GM19372 (cell line): ENCODE results near the gene DUSP14.
"Not testable (repeated sequence)": the region's sequence is repeated elsewhere in the genome, so short reads cannot be mapped to it uniquely, and the experiment has no call there.

ENCODE experiments used
- ATAC-seq: cut with Tn5 transposase; IDR thresholded peaks from one replicate; pipeline ENCODE4 v1.9.1; 2021; ENCODE audit warnings: mild to moderate bottlenecking, low read depth, moderate library complexity; ENCODE audit not compliant: unreplicated experiment

DUSP14 gene

DNA sequence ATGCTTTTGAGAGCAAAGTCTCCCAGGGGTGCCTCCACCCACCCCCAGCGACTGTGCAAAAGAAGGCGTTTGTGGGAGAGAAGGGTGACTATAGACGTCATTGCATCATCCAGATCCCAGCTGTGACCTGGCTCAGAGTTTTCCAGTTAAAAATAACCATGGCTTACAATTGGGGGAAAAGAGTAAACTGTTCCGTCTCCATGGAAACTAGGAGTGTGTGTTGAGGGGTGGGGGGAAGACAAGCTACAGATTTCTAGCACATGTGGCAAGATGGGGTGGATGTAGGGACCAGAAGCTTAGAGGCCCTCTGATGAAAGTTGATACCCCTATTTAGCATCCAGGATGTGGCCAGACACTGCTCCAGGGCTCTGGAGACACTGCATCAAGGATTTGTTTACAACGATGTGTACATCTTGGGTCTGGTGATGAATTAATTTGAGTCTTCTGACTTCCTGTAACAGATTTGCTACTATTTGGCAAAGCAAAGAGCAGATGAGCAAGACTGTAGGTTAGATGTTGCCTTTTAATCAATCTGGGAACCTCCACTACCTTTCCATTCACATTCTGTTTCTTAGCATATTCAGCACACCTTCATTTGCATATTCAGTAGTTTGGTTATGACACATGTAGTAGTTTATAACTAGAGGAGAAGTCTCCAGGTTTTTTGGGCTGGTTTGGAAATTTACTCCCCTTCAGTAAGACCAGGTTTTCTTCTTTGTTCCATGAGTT, 6.2 kb upstream of the DUSP14 start:
- ATAC-seq: no peak

DNA sequence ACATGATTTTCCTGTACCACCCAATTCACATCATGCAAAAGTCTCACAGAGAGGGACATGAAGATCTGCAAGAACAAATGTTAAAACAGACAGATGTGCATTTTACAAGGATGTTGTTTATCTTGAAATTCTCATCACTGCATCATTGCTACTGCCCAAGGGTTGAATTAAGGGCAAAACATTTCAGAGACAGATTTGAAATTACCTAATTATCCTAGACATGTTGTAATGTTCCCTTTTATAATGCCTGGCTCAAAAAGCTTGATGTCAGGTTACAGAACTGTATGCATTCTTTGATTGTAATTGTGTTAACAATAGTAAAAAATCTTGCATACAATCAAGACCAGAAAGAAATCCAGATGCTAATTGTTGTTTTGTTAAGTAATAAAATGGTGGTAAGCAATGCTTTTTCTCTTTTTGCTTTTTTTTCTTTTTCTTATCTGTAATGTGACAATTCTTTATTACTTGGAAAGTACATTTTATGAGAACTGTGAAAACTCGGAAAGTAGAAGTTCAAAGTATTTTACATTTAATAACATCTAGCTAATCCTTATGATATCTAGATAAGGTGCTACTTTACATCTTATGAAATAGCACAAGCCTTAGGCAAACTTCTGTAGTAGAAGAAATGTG, 3.6 kb upstream of the DUSP14 start:
- ATAC-seq: no peak

DNA sequence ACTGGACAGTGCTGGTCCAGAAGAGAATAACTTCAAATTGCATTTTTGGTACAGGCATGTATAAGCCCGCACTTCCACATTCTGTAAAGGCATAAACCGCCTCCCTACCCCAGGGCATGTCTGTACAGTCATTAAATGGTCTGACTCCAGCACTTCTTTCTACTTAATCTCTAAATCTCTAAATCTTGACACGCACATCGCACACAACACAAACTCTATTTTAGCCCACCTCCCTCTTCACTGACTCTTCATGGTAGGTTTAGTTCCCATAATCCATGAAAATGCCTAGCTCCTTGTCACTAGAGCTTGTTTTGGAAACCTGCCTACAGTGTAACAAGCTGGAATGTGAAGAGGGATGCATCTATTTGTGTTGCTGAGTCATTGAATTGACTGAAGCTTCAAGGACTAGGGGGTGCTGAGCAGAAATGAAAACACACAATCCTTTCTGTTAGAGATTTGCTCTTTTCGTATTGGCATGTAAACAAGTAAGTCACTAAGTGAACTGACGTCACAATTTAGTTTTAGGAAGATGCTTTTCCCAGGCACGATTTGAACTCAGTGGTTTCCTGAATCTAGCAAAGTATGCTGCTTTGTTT, 1.6 kb upstream of the DUSP14 start:
- ATAC-seq: no peak

DNA sequence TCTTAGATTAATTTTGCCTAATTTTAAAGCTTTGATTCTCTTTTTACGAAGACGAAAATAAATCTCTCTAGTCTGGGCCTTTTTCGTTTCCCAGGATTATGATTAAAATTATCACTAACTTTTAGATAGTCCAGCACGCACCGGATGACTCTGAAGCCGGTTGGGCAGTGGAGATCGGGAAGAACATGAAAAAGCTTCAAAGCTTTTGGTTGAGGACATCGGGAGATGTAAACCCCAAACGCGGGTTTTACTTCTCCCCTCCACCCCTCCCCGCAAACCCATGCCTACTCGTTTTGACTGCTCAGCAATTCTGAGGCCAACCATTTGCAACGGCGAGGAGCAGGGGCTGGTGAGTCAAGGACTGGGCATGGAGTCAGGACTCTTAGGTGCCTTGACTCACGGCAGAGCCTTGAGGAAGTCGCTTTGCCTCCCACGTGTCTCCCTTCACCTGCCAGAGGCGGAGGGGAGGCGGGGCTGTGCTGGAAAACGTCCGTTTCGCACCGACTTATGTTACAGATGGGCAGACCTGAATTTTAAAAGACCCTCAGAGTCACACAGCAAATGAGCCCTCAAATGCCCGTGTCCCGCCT, 989 bp upstream of the DUSP14 start:
- ATAC-seq: no peak

DNA sequence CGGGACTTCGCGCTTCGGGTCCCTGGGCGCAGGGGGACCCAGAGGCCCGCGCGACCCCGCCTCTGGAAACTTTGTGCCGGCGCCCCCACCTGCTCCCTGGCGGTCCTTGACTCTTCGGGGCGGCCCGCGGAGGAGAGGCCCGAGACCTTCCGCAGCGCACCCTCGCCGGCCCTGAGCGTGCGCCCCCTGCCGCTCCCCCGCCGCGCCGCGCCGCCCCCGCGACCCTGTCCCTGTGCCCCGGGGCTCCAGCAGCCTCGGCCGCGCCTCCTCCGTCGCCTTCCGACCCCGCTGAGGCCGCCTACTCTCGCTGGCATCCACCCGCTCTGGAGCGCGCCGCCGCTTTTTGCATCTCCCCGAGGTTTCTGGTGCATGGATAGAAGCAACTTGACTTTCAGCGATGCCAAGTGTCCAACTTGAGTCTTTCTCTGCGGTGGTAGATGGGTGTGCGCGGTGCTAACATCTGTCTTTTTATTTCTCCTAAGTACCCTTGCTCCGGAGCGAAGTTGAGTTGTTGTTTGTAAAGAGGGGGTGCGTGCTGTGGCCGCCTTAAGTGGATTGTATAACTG, 414 bp downstream of the DUSP14 start:
- ATAC-seq: peak; percentile 55

DNA sequence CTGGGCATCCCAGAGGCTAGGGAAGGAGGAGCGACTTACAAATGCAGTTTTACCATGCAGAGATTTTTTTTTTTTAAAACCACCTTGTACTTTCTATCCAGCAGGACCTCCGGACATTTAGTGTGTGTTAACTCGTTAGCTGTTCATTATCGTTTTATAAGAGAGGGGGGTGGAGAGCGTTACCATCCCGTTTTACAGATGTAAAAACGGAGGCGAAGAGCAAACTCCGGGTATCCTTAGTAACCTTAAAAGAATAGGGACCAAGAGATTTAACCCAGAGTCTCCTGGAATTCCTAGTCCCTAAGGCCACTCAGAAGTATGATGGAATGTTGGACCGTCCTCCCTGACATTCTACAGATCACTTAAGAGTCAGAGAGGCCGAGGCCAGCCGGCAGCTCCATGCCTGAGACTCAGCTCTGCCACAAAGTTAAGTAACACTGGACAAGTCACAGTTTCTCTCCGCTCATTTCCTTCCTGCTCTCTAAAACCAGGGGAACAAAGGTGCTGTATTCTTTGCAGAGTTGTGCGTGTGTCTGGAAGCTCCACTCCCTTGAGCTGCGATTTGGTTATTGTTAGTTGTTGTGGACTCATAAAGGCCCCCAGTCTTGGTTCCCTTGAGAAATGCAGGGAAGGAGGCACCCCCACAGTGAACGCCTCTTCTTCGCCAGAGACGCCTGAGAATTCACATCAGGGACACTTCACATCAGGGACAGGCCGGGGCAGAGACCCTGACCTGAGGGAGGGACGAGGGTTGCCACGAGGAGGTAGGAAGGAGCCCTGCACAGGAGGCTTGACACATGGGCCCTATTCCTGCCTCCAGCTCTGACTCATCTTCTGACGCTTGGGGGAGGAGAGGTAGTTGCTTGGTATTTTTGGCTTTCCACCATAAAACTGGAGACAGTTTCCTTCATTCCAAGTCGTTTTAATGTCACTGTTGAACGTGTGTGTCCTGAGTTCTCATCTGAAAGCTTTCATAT, 1.2 kb downstream of the DUSP14 start:
- no peak for ATAC-seq

DNA sequence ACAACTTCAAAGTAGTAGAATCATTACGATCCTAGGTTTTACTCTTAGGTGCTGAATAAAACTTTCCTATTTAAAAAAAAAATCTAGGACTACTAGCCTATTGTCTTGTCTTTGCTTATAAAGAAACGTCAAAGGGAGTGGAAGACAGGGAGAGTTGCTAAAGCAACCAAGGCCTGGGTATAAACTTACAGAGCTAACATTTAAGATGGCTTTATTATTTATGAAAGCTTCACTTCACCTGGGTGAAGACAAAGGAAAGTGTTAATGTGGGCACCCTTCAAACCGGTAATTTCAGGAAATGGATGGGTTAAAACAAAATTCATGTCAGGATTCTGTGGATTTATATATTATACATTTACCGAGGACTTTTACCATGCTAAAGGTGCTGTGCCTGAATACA, 2.5 kb downstream of the DUSP14 start:
- ATAC-seq: no peak

DNA sequence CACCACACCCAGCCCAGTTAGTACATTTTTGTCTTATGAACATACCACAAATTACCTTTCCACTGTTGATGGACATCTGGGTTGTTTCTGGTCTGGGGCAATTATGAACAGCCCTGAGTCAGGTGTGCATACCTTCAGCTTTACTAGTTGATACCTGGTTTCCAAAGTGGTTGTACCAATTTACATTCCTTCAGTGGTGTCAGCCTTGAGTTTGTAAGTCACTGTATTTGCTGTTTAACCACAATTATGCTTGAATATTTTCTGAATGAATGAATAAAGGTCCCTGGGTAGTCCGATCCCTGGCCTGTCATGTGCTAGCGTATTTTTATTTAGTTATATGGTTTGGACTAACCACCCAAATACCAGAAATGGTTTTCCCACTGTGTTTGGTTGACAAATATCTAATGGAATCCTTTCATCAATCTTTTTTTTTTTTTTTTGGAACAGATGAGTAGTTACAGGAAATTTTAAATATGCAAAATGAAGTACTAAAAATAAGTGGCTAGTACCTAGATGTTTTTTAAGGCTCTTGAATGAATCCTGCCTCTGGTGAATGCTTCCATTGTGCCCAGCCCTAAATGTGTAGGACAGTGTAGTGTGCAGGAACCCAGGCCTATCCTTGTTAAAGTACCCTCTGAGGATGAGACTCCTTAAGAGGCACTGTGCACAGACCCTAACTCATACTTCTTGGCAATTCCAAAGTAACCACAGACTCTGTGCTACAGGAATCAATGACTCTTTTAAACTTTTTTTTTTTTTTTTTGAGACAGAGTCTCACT, 3.7 kb downstream of the DUSP14 start:
- no peak for ATAC-seq

DNA sequence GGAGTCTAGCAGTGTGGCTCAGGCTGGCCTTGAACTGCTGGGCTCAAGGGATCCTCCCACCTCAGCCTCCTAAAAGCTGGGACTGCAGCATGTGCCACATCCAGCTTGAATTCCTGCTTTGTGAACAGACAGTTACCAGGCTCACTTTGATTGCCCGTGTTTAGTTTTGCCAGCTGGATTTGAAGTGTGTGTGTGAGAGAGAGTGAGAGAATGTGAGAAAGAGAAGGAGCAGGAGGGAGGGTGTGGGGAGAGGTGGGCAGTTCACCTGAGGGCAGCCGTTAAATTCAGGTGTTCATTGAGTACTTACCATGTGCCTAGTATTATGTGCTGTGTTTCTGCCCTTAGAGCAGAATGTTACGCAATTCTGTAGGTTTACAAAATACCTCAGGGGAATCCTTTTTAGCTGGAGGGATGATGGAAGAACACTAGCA, 4.7 kb downstream of the DUSP14 start:
- no peak for ATAC-seq

DNA sequence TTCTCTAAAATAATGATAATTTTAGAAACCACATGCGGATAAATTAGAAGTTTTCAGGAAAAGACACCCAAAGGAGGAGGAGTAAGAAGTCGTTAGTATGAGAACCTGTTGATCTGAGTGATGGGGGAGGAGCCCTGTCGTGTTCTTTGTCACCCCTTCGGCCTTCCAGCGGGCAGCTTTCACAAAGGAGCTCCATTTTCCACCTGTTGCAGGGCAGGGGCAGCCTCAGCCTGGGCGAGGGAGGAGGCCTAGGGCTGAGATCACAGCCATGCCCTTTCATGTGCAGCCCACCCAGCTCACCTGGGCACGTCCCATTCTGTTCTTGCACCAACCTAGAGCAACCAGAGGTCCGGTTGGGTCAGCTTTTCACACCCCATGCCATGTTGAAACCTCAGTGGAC, 5.3 kb downstream of the DUSP14 start:
- no peak for ATAC-seq

DNA sequence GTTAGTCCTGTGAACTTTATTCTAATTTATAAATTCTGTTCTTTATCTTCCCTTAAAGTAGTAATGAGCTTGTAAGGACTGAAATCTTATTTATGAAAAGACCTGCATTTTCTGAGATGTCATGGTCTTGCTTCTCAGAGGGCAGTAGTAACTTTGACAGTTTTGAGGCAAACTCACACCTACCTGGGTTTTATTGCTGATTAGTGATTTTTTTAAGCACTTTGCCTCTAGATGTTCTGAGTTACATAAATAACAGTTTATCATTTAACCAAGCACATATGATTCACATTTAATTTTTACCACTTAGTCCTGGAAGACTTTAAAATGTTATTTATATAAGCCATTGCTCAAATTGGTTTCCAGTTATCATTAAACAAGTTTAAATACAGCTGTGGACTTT, 10.7 kb downstream of the DUSP14 start:
- no peak for ATAC-seq

DNA sequence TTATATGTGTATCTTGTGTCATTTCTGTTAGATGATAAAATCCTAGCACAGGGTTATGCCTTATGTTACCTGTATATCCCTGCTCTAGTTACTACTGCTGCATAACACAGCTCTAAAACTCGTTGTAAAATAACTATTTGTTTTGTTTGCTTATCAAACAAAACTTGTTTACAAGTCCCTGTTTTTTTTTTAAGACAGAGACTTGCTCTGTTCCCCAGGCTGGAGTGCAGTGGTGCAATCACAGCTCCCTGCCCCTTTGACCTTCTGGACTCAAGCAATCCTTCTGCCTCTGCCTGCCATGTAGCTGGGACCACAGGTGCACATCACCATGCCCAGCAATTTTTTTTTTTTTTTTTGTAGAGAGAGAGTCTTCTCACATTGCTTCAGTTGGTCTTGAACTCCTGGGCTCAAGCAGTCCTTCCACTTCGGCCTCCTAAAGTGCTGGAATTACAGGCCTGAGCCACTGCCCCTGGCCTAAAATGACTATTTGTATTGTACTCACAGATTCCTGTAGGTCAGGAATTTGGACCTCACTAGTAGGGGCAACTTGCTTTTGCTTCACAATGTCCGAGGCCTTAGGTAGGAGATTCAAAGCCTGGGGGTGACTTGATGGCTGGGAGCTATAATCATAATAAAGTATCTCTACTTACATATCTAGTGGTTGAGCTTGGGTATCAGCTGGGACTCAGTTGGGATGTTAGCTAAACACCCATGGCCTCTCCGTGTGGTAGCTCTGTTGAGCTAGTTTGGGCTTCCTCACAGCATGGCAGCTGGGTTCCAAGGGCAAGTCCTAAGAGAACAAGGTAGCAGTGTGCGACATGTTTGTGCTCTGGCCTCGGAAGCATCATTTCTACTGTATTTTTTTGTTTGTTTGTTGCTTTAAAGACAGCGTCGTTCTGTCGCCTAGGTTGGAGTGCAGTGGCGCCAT, 12.6 kb downstream of the DUSP14 start:
- ATAC-seq: no peak

DNA sequence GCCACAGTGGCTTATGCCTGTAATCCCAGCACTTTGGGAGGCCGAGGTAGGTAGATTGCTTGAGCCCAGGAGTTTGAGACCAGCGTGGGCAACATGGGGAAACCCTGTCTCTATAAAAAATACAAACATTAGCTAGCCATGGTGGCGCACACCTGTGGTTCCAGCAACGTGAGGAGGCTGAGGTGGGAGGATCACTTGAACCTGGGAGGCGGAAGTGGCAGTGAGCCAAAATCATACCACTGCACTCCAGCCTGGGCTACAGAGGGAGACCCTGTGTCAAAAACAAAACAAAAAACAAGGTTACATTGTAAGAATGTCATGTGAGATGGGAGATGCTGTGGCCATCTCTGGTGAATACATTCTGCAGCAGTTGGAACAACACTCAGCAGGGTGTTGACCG, 13.5 kb downstream of the DUSP14 start:
- ATAC-seq: no peak

DNA sequence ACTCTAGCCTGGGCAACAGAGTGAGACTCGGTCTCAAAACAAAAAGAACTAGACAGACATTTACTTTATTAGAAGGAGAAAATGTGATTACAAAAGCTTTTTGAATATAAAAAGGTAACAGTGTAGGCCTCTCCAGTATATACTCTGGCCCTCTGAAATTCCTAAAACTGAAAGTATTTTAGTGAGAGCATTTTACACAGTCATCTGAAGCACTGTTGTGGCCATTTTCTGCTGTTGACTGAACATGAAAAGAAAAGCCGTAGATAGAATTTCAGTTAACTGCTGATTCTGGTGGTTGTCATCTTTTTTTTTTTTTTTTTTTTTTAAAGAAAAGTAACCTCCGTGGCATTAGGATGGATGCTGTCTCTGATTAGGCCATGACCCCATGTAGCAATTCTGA, 15.6 kb downstream of the DUSP14 start:
- no peak for ATAC-seq

DNA sequence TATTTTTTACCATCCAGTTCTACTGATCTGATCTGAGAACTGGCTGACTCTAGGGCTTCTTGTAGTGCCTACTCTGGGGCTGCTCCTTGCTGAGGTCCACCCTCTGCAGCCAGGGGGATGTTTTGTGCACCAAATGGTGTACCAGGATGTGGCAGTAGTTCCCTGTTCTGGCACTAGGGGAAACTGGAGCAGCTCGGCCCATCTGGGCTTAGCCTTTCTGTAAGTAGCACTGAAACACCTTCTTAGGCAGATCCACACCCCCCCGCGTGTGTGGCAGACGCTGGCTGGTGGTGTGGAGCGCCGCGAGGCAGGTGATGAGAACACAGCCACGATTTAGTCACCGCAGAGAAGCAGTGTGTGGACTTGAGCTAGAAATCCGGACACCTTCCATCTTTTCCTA, 17.0 kb downstream of the DUSP14 start:
- no peak for ATAC-seq

DNA sequence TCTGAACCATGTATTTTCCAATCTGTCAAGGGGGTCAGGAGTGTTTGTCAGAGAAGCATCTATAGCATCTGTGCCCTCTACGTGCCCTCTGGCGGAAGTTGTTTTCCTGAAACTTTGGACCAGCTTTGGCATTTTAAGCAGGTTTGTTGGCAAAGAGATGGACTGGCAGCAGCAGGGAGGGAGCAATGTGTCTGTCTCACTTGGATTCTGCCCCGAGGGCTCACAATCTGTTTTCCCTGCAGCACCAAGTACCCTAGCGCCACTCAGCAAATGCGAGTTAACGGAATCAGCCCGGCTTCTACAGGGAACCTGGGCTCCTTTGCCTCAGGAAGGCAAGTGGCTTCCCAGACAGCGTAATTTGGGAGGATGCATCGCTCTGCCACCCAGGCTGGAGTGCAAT, 17.4 kb downstream of the DUSP14 start:
- no peak for ATAC-seq

DNA sequence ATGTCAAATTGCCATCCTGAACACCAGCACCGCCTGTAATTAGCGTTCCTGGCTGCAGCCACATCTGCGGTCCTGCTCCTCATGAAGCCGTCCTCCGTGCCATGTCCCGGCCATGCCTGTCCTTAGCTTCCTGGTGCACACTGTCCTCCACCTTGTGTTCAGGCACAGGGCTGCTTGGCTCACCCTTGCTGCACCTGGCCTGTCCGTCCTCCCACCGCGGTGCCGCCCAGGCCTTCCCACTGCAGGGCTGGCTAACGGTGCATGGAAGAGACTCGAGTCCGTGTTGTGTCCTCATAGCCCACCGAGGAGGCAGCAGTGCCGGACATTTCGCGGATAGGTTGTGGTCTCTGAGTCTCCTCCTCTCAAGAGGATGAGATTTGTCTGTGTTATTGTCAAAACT, 20.4 kb downstream of the DUSP14 start:
- no peak for ATAC-seq

DNA sequence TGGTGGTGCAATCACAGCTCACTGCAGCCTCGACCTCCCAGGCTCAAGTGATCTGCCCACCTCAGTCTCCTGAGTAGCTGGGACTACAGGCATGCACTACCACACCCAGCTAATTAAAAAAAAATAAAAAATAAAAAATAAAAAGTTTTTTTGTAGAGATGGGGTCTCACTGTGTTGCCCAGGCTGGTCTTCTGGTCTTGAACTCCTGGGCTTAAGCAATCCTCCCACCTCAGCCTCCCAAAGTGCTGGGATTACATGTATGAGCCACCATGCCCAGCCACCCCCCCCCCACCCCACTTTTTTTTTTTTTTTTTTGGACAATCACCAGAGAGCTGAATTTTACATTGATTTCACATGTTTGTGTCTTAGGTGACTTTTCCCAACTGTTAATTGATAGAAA, 22.0 kb downstream of the DUSP14 start:
- ATAC-seq: not testable (repeated sequence)
